Lower leg skin (tissue), 3 donors: ENCODE data around the gene ATE1.

ENCODE experiments used
- POLR2A ChIP-seq, 2 donors: fragments of 450-650 bp; IDR thresholded peaks; one replicate each; pipeline ENCODE4 v1.6.1; 2016 to 2017; ENCODE audit warnings: antibody characterized with exemption in 2 of 2, mild to moderate bottlenecking in 1 of 2, moderate library complexity in 1 of 2
- TF ChIP-seq, protein P1 (sequence below), 3 donors: fragments of 450-650 bp; IDR thresholded peaks; one replicate each; pipeline ENCODE4 v1.5.1; 2016; ENCODE audit warnings: antibody characterized with exemption in 3 of 3, mild to moderate bottlenecking in 3 of 3, moderate library complexity in 2 of 3

DNA sequence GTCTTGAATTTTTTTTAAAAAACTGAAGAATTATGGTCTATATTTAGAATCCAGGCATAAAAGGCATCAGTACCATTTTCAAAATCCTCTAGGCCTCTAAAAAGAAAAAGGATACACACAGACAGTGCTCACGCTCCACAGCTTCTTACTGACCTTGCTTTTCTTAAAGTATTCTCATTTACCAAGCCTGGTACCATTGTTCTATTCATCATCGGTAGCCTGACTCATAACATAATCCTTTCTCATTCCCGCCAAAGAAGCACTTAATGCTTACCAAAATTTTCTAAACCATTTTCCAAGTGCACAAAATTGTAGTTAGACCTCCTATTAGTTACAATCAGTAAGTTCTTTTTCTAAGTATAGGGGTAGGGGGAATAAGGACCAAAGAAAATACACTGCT is 54.6 kb downstream of the ATE1 start:
- no peak for TF ChIP-seq POLR2A (IDR thresholded peaks at IDR 0.05)
- TF ChIP-seq, protein P1, sequence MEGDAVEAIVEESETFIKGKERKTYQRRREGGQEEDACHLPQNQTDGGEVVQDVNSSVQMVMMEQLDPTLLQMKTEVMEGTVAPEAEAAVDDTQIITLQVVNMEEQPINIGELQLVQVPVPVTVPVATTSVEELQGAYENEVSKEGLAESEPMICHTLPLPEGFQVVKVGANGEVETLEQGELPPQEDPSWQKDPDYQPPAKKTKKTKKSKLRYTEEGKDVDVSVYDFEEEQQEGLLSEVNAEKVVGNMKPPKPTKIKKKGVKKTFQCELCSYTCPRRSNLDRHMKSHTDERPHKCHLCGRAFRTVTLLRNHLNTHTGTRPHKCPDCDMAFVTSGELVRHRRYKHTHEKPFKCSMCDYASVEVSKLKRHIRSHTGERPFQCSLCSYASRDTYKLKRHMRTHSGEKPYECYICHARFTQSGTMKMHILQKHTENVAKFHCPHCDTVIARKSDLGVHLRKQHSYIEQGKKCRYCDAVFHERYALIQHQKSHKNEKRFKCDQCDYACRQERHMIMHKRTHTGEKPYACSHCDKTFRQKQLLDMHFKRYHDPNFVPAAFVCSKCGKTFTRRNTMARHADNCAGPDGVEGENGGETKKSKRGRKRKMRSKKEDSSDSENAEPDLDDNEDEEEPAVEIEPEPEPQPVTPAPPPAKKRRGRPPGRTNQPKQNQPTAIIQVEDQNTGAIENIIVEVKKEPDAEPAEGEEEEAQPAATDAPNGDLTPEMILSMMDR (IDR thresholded peaks at IDR 0.05) = no peak
